Lower leg skin (tissue), 4 donors: ENCODE measurements around the gene BBS4. TPM values are rescaled to one million over a fixed set of nuclear protein-coding genes. Genes with fewer than 3 reads are reported as not detected.

Experiments
- DNase-seq, 2 donors: peaks; one replicate each; pipeline ENCODE4 v3.0.0-alpha.2; 2019; ENCODE audit warnings: low spot score in 2 of 2
- H3K4me3 ChIP-seq: fragments of 200-600 bp; sonication (generic); 2 replicates; pipeline ENCODE4 v1.5.1; 2017; ENCODE audit warnings: mild to moderate bottlenecking, low read depth; ENCODE audit not compliant: poor library complexity, severe bottlenecking
- CTCF ChIP-seq, 3 donors: fragments of 450-650 bp; IDR thresholded peaks; one replicate each; pipeline ENCODE4 v1.5.1; 2016; ENCODE audit warnings: antibody characterized with exemption in 3 of 3, mild to moderate bottlenecking in 3 of 3, moderate library complexity in 2 of 3
- POLR2A ChIP-seq, 2 donors: fragments of 450-650 bp; IDR thresholded peaks; one replicate each; pipeline ENCODE4 v1.6.1; 2016 to 2017; ENCODE audit warnings: antibody characterized with exemption in 2 of 2, mild to moderate bottlenecking in 1 of 2, moderate library complexity in 1 of 2
- WGBS, 2 donors: methylation state at CpG; one replicate each; pipeline ENCODE4 v1.1.5; 2018; 5-methylcytosine and 5-hydroxymethylcytosine counted together
- intact Hi-C: fragments of 100-400 bp; cut with DNase I; formaldehyde crosslinking; loops from one replicate; pipeline ENCODE4 v1.15.0; 2023; ENCODE audit warnings: low total_unique reads
- total RNA-seq, 4 donors: library from RNA; depleted of rRNA; stranded (reverse); fragments of >200 nt; gene quantifications; one replicate each; pipeline ENCODE4 v1.1.0, GENCODE V29; 2016

Gene BBS4
- total RNA-seq, 4 donors from 2014 or later: 11.4 to 13.9 (median 11.6) TPM

DNA sequence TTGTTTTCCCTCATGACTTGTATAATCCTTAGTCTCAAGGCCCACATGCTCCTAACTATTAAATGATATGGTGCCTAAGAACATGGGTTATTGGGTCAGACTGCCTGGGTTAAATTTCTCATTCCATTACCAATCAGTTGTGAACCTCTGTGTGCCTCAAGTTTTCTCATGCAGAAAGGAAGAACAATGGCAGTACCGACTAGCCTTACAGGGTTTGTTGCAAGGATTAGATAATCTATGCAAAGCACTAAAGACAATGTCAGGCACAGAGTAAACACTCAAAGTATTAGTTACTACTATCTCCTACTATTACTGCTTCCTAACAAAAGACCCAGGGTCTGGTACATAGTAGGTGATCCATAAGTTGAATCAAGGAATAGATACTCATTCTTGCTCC is 85.3 kb downstream of the BBS4 start:
- intact Hi-C loops: no loop called here
- 86 to 87% methylated on average over 1 of the region's 1 CpG for WGBS, 2 donors
- TF ChIP-seq POLR2A (IDR thresholded peaks at IDR 0.05) (no peak), CTCF (IDR thresholded peaks at IDR 0.05) (no peak)
- H3K4me3 ChIP-seq: no peak overlapping the region
- no peak for DNase-seq

DNA sequence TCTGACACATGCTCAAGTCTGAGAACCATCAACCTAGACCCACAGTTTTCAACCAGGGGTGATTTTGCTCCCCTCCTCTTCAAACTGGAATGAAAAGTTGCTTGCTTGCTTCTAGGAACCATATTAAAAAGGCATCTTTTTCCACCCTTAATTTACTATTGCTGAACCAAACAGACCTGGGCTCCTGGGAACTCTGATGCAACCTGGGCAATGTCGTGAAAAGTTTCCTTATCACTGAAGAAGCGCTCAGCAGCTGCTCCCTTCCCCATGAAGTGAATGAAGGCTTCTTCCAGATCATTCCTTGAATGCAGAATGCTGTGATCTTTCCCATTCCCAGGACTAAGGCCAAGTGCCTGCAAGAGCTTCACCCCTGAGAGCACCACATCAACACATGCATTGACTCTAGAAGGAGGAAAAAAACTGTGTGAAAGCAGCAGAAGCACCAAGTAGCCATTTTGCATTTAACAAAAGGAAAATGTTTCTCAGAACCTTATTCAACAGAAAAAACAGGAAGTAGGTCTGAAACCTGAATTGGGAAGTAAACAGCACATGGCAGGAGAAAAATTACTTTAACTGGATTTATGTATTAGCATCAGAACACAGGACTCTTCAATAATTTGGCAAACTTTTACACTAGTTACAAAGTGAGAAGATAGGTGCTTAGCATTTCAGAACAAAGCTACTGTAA is 88.8 kb downstream of the BBS4 start:
- intact Hi-C loops: no loop called here
- no peak for TF ChIP-seq CTCF (IDR thresholded peaks at IDR 0.05)
- TF ChIP-seq POLR2A (IDR thresholded peaks at IDR 0.05): no peak

DNA sequence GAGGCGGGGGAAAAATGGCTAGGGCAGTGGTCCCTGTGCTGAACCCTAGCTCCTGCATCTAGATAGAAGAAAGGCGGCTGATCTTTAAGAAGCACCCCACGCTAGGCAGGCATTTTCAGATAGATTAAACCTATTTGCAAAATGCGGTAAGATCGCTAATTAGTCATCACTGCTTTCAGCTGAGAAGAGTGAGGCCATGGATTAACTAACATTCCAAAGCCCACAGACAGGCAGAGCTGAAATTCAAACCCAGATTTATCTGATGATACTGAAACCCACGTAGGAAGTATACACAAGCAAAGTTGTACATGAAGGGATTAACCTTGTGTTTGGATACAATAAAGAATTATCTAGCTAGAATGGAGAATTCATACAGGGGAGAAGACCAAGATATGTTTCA is 92.8 kb downstream of the BBS4 start:
- intact Hi-C loops: no loop called here
- WGBS, 2 donors: 80 to 87% methylated on average over 6 of the region's 6 CpGs
- no peak overlapping the region for H3K4me3 ChIP-seq
- DNase-seq: no peak
- no peak for TF ChIP-seq CTCF (IDR thresholded peaks at IDR 0.05)
- TF ChIP-seq POLR2A (IDR thresholded peaks at IDR 0.05): no peak

More for the DNA sequence above, 88.8 kb downstream of the BBS4 start:
- 83 to 89% methylated on average over 2 of the region's 2 CpGs for WGBS, 2 donors
- no peak for DNase-seq
- H3K4me3 ChIP-seq: no peak overlapping the region

DNA sequence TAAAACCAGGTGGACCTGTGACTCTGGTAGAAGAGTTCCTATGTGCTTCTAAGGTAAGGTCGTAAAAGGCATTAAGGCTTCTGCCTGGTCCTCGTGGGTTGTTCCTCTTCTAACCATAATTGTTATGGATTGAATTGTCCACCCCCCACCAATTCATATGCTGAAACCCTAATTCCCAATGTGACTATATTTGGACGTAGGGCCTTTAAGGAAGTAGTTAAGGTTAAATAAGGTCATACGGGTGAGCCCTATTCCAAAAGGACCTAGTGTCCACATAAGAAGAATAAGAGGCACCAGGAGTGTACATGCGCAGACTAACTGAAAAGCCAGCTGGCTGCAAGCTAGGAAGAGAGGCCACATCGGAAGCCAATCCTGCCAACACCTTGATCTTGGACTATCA is 95.6 kb downstream of the BBS4 start:
- TF ChIP-seq POLR2A (IDR thresholded peaks at IDR 0.05): no peak
- TF ChIP-seq CTCF (IDR thresholded peaks at IDR 0.05): no peak
- WGBS, 2 donors: 80% methylated on average over 6 of the region's 6 CpGs
- intact Hi-C loops: no loop called here
- no peak overlapping the region for H3K4me3 ChIP-seq
- DNase-seq: no peak

DNA sequence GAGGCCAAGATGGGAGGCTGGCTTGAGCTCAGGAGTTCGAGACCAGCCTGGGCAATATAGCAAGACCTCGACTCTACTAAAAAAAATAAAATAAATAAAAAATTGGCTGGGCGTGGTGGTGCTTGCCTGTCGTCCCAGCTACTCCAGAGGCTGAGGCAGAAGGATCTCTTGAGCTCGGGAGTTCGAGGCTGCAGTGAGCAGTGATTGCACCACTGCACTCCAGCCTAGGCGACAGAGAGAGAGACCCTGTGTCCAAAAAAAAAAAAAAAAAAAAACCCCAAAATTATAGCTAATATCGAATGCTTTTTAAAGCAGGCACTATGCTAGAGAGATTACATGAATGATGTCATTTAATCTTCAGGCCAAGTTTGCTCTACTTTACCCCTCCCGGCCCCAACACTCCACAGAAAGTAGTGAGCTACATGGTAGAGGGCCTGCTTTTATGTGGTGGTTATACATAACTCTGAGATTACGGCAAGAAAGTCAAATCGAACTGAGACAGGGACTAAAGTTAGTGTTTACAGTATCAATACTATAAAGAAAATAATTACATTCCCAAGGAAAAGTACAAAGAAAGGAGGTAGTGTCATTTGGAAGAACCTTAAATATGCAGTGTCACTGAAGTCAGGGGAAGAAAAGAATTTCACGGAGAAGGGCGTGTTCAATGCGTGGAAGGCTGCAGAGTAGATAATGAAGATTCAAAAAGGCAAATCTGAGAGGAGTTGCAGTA is 96.4 kb downstream of the BBS4 start:
- H3K4me3 ChIP-seq: peak overlapping the region; percentile 96
- no peak for TF ChIP-seq POLR2A (IDR thresholded peaks at IDR 0.05)
- no peak for TF ChIP-seq CTCF (IDR thresholded peaks at IDR 0.05)
- DNase-seq: no peak
- 32 to 35% methylated on average over 14 of the region's 14 CpGs for WGBS, 2 donors
- intact Hi-C loops: no loop called here
